ENCODE measurements around the gene HCN3.

GRCh38 chr1:155293086-155293749 lies 16.0 kb downstream of the HCN3 start:
- no peak for TF ChIP-seq ZNF644 (CRISPR knock-in tag; IDR thresholded peaks at IDR 0.05; ENCODE audit: low read depth)
- TF ChIP-seq POLR2AphosphoS5 (IDR thresholded peaks at IDR 0.05; ENCODE audit: low read depth, low read length) = no peak
- TF ChIP-seq IRF1 (CRISPR knock-in tag; IDR thresholded peaks at IDR 0.05; ENCODE audit: low read depth) = no peak
- TF ChIP-seq ZKSCAN5 (CRISPR knock-in tag; IDR thresholded peaks at IDR 0.05) = no peak
- no peak for TF ChIP-seq POLR2A (IDR thresholded peaks at IDR 0.05; ENCODE audit: insufficient read depth in 1 of 2, low read depth in 2 of 2, low read length in 2 of 2)
- no peak for TF ChIP-seq CTCF (CRISPR knock-in tag; IDR thresholded peaks at IDR 0.05)
- no peak for TF ChIP-seq ZC3H4 (CRISPR knock-in tag; IDR thresholded peaks at IDR 0.05; ENCODE audit: borderline replicate concordance)
